T-helper 2 cell treated with Interferon-gamma antibody and Interleukin-4, amounts not matched to agents 100 ng/mL and 5 ng/mL, for 36 hours (primary cell): ENCODE results near the gene TMEM253. TPM values are rescaled to one million over a fixed set of nuclear protein-coding genes. Genes with fewer than 3 reads are reported as not detected.

ENCODE experiments used
- intact Hi-C: fragments of 100-400 bp; cut with micrococcal nuclease; formaldehyde crosslinking; loops from one replicate; pipeline ENCODE4 v1.15.1; 2023
- total RNA-seq: library from RNA; stranded (reverse); gene quantifications from 2 replicates; pipeline ENCODE4 v1.2.3, GENCODE V29; 2022

The TMEM253 gene
- total RNA-seq, 1 donor from 2014 or later: not detected

- intact Hi-C loops: loop anchor here (5.0 to 10.0 kb wide), 4 partner anchors 280 to 760 kb away; partner anchors contain the start of genes APEX1, OSGEP, PARP2 and SUPT16H
Observed at GRCh38 chr14:21102521-21103410, 1.9 kb downstream of the TMEM253 start.

- intact Hi-C loops: loop anchor here (5.0 to 10.0 kb wide), 4 partner anchors 279 to 761 kb away; partner anchors contain the start of genes APEX1, OSGEP, PARP2 and SUPT16H
Observed at GRCh38 chr14:21103411-21103709, 2.5 kb downstream of the TMEM253 start.

- intact Hi-C loops: loop anchor here (1.0 to 10.0 kb wide), 10 partner anchors 12 to 762 kb away; partner anchors contain the start of genes APEX1, HNRNPC, OSGEP and PARP2
Observed at GRCh38 chr14:21103710-21104447, 3.0 kb downstream of the TMEM253 start.

- intact Hi-C loops: loop anchor here (1.0 to 10.0 kb wide), 10 partner anchors 12 to 762 kb away; partner anchors contain the start of genes APEX1, HNRNPC, OSGEP and PARP2
Observed at GRCh38 chr14:21104448-21105060, 3.7 kb downstream of the TMEM253 start.

GRCh38 chr14:21105095-21105494, 4.2 kb downstream of the TMEM253 start:
- intact Hi-C loops: loop anchor here (10.0 kb wide), 2 partner anchors 330 to 650 kb away; partner anchors contain the start of genes APEX1 and OSGEP

- intact Hi-C loops: loop anchor here (10.0 kb wide), 2 partner anchors 329 to 651 kb away; partner anchors contain the start of genes APEX1 and OSGEP
Observed at GRCh38 chr14:21106176-21106497, 5.3 kb downstream of the TMEM253 start.

GRCh38 chr14:21106498-21107282, 5.8 kb downstream of the TMEM253 start:
- intact Hi-C loops: loop anchor here (10.0 kb wide), 2 partner anchors 328 to 652 kb away; partner anchors contain the start of genes APEX1 and OSGEP

GRCh38 chr14:21107283-21107800, 6.5 kb downstream of the TMEM253 start:
- intact Hi-C loops: loop anchor here (10.0 kb wide), 2 partner anchors 327 to 653 kb away; partner anchors contain the start of genes APEX1 and OSGEP

GRCh38 chr14:21108791-21109190, 7.9 kb downstream of the TMEM253 start:
- intact Hi-C loops: loop anchor here (10.0 kb wide), 2 partner anchors 326 to 654 kb away; partner anchors contain the start of genes APEX1 and OSGEP

GRCh38 chr14:21109377-21110138, 8.7 kb downstream of the TMEM253 start:
- intact Hi-C loops: loop anchor here (10.0 kb wide), 2 partner anchors 325 to 655 kb away; partner anchors contain the start of genes APEX1 and OSGEP

- intact Hi-C loops: no loop called here
Observed at GRCh38 chr14:21112255-21112654, 11.4 kb downstream of the TMEM253 start.

- intact Hi-C loops: no loop called here
Observed at GRCh38 chr14:21113369-21113768, 12.5 kb downstream of the TMEM253 start.

- intact Hi-C loops: no loop called here
Observed at GRCh38 chr14:21118933-21119332, 18.1 kb downstream of the TMEM253 start.

GRCh38 chr14:21120686-21121085, 19.8 kb downstream of the TMEM253 start:
- intact Hi-C loops: no loop called here

- intact Hi-C loops: no loop called here
Observed at GRCh38 chr14:21121122-21121521, 20.3 kb downstream of the TMEM253 start.

- intact Hi-C loops: no loop called here
Observed at GRCh38 chr14:21123429-21123828, 22.6 kb downstream of the TMEM253 start.

GRCh38 chr14:21133901-21134300, 33.0 kb downstream of the TMEM253 start:
- intact Hi-C loops: no loop called here

GRCh38 chr14:21136024-21136423, 35.2 kb downstream of the TMEM253 start:
- intact Hi-C loops: no loop called here

GRCh38 chr14:21142357-21142756, 41.5 kb downstream of the TMEM253 start:
- intact Hi-C loops: no loop called here
